Measurements from ENCODE around the gene R3HDM4.
A peak's percentile ranks its signal among the peaks of the same experiment; 100 is the strongest.
"Not testable (repeated sequence)": the region's sequence is repeated elsewhere in the genome, so short reads cannot be mapped to it uniquely, and the experiment has no call there.

R3HDM4 gene

DNA sequence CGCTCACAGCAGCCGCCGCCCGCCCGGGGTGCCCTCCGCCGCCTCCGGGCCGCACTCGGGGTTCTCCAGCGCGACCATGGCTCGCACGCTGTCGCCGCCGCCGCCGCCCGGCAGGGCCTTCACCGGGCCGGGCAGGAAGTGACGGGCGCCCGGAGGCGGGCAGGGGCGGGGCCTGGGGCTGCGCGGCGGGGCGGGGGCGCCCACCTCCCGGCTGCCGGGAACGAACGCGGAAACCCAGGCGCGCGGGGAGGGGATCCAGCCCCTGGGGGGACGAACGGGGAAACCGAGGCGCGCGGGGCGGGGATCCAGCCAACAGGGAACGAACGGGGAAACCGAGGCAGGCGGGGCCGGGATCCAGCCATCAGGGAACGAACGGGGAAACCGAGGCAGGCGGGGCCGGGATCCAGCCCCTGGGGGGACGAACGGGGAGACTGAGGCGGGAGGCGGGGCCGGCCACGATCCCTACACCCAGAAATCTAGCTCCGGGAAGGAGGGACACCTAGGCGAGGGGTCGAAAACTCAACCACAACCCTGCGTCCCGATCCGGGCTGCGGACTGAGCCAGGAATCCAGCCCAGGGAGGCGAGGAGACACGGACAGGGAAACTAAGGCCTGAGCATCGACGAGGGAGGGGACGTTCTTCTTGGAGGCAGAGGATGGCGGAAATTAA is at the start of gene R3HDM4:
Gene R3HDM4, minus strand, starts transcription at position 140 of the 669 bp plus-strand sequence. Its CDS starts 62 bp downstream, at position 78.
- DNase-seq (ENCODE audit: low read depth): peak; percentile 70

DNA sequence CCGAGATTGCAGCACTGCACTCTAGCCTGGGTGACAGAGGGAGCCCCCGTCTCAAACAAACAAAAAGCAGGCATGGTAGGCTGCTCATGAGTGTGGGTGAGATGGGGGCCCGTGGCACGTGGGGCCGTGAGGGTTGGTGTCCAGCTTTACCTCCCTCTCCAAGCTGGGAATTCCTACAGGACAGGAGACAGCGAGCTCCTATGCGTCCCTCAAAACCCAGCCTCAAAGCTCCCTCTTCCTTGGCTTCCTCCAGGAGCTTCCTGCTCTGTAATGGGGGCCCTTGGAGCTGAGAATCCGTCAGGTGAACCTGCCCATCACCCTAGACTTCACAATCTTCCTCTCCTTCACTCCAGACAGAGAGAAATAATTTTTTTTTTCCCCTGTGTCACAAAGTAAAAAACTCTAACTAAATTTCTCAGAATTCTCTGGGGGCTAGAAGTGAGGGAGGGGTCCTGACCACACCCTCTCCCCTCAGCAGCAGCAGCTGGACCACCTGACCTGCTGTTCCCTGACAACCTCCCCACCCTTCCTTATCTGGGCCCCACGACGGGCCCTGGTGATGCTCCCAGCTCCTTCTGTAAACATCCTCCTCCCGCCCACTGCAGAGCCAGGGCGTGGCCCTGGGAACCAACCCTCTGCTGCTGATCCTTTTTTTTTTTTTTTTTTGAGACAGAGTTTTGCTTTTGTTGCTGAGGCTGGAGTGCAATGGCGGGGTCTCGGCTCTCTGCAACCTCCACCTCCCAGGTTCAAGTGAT is 49.0 kb upstream of the R3HDM4 start:
- no peak for DNase-seq (ENCODE audit: low read depth)

DNA sequence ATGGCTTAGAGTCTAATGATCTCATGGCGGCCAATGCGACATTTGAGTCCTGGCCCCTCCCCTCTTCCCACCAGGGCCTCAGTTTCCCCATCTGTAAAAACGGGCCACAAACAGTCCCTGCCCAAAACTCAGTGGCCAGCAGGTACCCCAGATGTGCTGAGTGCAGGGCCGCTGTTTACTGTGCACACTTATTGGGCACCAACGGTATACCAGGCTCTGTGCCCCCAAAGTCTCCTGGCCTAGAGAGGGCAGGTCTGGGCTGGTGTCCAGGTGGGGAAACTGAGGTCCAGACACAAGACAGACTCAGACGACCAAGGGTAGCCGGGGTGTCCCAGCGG is 47.6 kb upstream of the R3HDM4 start:
- DNase-seq (ENCODE audit: low read depth): no peak

DNA sequence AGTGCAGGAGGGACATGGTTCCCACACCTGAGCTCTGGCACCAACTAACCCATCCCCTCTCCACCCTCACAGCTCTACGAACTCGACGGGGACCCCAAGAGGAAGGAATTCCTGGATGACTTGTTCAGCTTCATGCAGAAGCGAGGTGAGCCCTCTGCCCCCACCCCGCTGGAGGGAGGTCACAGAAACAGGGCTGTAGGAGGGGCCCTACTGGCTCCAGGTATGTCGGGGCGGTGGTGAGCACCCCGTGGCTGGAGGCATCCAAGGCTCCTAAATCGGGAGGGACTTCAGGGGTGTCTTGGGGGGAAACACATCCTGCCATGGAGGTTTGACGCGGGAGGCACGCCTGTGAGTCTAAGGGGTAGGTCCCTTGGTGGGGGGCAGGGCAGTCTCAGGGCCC is 47.0 kb upstream of the R3HDM4 start:
- DNase-seq (ENCODE audit: low read depth): no peak

DNA sequence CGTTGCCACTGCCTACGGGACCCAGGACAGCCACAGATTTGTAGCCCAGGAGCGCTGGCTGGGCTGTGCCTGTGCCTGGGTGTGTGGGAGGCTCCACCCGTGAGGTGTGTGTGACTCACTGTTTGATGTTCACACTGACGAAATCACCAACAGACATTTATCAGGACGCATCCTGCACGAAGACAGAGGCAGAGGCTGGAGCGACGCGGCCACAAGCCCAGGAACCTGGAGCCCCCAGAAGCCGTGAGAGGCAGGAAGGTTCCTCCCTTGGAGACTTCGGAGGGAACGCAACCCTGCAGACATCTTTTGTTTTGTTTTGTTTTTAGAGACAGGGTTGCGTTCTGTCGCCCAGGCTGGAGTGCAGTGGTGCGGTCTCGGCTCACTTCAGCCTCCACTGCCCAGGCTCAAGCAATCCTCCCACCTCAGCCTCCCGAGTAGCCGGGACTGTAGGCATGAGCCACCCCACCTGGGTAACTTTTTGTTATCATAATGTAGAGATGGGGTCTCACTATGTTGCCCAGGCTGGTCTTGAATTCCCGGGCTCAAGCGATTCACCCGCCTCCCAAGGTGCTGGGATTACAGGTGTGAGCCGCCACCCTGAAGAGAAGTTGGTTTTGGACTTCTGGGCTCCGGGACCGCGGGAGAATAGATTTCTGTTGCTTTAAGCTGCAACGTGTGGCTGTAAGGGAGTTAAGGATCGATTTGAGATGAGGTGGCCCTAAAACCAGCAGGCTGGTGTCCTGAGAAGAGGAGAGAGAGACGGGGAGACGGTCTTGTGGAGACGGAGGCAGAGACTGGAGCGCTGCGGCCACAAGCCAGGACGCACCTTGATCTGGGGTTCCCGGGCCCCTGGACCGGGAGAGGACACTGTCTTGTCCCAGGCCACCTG is 46.2 kb upstream of the R3HDM4 start:
- DNase-seq (ENCODE audit: low read depth): no peak

DNA sequence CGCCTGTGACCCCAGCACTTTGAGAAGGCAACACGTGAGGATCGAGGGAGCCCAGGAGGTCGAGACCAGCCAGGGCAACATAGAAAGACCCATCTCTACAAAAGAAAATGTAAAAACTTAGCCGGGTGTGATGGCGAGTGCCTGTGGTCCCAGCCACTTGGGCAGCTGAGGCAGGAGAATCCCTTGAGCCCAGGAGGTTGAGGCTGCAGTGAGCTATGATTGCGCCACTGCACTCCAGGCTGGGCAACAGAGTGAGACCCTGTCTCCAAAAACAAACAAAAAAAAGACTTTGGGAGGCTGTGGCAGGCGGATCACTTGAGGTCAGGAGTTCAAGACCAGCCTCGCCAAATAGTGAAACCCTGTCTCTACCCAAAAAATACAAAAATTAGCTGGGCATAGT is 44.6 kb upstream of the R3HDM4 start:
- not testable (repeated sequence) for DNase-seq (ENCODE audit: low read depth)

DNA sequence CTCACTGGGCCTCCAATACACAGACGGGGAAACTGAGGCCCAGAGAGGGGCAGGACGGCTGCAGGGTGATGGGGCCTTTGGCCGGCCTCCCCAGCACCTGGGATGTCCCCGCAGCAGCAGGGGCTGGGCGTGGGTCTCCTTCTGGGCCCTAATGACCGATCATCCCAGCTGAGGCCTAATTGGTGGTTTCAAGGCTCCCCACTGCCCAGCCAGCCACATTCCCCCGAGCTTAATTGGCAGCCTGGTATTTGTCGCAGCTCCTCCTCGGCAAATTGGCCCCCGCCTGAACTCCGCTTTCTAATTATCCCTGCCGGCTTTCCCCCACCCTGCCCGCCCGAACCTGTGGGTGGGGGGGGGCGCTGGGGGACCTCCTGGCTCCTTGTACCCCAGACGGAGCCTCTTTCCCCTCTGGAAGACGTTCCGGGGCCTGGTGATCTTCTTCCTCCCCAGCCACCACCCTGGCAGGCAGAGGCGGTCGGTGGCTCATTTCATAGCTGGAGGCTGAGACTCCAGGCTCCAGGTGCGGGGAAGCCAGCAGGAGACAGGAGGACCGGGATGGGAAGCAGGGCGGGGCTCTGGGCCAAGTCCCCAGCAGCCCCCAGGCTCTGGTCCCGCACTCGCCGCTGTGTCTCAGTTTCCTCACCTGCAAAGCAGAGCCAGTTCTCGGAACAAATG is 43.9 kb upstream of the R3HDM4 start:
- DNase-seq (ENCODE audit: low read depth): no peak

DNA sequence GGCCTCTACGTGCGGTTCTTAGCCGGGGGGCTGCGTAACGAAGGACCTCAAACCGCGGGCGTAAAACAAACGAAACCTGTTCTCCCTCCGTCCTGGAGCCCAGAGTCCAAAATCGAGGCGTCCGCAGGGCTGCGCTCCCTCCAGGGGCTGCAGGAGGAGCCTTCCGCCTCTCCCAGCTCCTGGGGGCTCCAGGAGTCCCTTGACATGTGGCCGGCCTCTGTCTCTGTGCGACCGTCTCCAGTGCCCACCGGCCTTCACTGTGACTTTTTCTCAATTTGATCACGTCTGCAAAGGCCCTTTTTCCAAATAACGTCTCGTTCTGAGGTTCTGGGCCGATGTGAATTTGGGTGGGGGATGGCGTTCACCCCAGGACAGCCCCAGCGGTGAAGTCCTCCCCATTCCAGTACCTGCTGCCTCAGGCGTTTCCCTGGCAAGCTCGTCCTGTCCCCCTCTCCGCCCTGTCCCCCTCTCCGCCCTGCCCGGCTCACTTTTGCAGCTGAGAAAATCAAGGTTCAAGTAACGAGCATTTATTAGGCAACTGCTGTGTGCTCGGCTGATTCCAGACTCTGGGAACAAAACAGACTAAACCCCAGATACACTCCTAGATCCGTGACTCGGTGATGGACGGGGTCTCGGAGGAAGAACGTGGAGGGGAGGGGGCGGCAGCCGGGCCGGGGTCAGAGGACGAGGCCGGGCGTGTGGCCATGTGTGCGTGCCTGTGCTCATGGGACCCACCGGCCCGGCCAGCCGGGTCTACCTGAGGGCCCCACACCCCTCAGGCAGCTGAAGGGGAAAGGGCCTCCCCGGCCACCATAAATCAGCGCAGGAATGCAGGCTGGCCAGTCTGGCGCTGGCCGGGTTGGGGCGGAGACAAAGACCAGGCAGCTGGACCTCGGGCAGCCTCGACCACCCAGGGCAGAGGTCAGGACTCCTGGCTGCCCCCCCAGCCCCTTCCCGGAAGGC is 43.1 kb upstream of the R3HDM4 start:
- DNase-seq (ENCODE audit: low read depth): no peak

DNA sequence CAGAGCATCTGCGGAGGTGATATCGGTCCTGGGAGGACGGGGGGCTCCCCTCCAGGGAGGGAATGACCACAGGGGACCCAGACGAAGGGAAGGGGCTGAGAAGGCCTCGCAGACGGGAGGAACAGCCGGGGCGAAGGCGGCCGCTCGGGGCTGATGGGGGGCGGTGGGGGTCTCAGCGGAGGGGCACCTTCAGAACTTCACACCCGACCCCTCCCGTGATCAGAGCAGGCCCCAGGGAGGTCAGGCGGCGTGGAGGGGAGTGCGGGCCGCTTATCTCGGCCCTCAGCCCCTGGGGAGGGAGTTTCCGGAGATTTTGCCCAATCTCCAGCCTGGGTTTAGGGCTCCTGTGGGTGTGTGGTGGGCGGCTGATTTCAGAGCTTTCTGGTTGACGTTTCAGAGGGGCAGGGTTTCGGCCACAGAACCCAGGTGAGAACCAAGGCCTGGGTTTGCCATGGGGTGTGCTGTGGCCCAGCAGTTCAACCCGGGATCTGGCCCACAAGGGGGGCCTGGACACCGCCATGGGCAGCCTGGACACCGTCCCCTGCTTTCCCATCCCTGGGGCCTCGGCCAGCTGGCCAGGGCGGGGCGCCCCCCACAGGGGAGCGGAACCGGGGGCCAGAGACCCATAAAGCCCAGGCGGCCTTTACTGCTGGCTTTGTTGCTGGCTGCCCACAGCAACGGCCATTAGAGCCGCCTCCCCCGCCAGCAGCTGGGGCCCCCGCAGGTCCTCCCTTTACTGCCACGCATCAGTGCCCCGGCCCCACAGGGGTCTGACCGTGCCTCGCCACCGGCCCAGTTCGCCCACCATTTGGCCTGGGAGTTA is 41.9 kb upstream of the R3HDM4 start:
- DNase-seq (ENCODE audit: low read depth): no peak

DNA sequence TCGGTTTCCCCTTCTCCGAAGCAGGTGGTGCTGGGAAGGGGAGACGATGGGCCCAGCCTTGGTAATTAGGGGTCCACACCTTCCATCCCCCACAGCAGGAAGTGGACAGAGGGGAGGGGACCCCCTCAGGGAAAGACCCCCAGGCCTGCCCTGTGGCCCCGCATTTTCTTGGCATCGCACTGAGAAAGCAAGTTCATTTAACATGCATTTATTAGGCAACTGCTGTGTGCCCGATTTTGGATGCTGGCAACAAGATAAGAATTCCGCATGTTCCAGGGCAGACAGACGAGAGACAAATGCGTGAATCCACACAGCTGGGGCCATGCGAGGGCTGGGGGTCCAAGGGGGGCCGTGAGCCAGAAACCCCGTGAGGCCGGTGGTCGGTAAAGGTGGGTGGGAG is 41.3 kb upstream of the R3HDM4 start:
- DNase-seq (ENCODE audit: low read depth): no peak

DNA sequence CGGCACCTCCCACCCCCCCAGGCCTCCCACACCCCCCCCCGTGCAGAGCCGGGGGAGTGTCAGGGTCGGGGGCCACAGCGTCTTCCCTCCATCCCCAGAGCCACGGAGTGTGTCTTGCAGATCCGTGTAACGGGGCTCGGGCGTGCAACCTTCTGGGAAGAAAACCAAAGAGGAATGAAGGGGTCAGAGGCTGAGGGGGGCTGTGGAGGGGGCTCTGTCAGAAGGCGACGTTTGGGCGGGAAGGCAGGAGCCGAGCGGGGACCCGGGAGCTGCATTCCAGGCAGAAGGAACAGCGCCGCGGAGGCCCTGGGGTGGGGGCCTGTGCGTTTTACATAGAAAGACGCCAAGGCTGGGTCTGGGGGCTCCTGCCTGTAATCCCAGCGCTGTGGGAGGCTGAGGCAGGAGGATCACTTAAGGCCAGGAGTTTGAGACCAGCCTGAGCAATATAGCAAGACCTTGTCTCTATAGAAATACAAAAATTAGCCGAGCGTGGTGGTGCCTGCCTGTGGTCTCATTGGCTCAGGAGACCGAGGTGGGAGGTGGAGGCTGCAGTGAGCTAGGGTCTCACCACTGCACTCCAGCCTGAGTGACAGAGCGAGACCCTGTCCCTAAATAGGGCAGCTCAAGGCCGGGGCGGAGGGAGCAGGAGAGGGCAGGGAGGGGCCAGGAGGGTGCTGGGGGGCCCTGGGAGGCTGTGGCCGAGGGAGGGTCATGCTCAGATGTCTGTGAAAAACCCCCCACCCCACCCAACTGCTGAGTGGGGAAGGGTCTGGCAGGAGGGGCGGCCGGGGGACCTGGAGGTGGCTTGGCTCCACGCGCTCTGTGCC is 40.6 kb upstream of the R3HDM4 start:
- DNase-seq (ENCODE audit: low read depth): no peak

DNA sequence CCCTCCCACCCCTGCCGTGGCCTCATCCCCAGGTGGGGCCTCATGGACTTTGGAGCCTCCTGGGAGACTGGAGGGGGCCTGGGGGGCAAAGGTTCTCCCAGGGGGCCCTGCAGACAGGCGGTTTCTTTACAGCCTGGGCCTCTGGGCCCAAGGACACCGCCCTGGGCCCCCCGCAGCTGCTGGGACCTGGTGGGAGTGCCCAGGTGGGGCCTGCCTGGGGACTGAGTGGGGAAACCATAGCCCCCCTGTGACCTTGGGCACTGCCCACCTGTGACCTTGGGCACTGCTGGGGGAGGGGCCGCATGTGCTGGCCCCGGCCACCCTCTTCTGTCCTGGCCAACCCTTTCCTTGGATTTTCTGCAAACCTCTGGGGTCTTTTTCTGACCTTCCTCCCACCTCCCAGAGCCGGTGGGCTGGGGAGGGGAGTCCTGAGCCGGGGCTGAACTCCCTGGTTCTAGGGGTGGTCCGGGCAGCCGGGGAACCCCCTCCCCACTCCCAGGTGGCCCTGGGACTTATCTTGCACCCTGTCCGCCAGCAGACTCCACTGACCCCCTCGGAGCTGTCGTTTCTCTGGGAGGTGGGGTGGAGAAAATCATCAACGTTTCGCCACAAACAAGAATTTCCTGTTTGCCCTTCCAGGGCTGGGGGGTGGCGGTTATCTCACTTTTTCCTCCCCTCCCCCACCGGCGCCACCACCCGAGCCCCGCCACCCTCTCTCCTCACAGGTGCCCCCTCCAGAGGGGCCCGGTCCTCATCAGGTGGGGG is 39.8 kb upstream of the R3HDM4 start:
- DNase-seq (ENCODE audit: low read depth): no peak

DNA sequence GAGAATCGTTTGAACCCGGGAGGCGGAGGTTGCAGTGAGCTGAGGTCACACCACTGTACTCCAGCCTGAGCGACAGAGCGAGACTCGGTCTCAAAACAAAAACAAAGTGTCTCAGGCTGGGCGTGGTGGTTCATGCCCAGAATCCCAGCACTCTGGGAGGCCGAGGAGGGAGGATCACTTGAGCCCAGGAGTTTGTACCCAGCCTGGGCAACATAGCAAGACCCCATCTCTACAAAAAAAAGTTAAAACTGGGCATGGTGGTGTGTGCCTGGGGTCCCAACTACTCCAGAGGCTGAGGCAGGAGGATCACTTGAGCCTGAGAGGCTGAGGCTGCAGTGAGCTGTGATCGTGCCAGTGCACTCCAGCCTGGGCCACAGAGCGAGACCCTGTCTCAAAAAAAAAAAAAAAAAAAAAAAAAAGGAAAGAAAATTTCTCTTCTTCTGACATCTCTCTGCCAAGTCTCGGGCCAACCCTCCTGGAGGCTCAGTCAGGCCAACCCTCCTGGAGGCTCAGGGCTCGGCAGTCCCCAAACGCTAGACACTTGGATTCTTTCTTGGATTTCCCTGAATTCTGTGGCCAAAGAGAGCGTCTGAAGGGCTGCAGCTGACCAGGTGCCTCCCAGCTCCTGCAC is 39.1 kb upstream of the R3HDM4 start:
- no peak for DNase-seq (ENCODE audit: low read depth)

DNA sequence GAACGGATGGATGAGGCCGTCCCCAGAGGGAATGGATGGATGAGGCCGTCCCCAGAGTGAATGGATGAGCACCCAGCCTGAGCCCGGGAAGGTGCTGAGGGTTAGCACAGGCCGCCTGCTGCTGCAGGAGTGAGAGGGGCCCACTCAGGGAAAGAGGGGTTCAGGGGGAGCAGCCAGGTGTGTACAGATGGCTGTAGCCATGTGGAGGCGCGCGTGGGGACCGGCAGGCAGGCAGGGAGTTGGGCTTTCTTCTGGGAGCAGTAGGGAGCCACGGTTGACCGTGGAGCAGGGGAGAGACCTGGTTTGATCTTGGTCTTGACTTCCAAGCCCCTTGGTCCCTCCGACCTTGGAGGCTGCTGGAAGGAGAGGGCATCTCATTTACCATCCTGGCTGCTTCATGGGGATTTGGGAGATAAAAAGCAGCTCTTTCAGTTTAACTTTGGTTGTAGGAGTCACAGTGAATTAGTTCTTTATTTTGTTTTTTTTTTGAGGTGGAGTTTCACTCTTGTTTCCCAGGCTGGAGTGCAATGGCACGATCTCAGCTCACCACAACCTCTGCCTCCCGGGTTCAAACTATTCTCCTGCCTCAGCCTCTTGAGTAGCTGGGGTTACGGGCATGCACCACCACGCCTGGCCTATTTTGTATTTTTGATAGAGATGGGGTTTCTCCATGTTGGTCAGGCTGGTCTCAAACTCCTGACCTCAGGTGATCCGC is 37.5 kb upstream of the R3HDM4 start:
- no peak for DNase-seq (ENCODE audit: low read depth)

DNA sequence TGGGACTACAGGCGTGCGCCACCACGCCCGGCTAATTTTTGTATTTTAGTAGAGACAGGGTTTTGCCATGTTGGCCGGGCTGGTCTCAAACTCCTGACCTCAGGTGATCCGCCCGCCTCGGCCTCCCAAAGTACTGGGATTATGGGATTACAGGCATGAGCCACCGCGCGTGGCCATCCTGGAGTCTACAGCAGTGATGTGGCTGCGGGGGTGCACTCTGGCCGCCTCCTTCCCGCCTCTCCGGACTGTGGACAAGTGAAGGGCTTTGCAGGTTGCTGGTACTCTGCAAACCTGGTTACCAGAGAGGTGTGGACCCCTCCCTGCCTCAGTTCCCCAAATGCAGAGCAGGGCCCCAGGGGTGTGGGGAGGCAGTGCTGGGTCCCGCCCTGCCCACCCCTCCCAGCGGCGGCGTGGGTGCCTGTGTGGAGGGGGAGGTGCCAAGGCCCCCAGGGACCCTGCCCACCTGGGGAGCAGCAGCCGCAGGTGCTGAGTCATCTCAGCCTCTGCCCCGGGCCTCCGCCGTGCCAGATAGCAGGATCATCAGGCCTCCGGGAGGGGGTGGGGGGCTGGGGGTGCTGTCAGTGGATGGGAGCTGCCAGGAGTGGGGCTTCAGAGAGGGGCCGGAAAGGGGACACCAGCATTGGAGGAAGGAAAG is 36.0 kb upstream of the R3HDM4 start:
- DNase-seq (ENCODE audit: low read depth): no peak

DNA sequence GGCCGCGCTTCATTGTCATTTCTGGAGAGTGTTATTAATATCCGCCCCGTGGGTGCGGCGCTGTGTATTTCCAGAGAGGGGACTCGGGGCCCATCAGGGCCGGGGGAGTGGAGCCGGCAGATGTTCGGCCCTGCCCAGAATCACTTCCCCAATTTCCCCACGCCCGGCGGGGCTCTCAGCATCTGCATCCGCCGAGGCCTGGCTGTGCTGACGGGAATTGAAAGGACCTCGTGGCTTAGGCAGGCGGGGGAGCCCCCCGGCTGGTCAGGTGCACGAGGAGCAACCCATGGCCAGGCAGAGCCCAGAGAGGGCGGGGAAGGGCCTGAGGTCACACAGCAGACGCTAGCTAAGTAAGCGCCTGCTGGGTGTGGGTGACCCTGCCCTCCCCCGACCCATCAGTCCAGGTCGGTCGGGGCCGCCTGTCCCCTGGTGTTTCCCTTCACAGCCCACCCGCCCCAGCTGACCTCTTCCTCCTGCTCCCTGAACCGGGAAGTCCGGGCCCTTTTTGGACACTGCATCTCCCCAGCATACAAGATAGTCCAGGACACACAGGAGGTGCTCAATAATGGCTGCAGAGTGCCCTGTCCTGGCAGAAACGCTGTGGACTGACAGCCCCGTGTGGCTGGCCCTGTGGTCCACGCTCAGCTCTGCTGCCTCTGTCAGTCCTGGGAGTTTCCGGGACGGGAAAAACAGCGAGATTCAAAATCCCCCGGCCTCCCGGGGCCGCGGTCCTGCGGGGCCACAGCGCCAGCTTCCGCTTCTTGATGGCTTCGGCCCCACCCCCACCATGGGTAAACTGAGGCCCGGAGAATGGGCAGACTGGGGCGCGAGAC is 34.9 kb upstream of the R3HDM4 start:
- DNase-seq (ENCODE audit: low read depth): no peak

Data from stimulated activated CD8-positive, alpha-beta memory T cell treated with anti-CD3 and anti-CD28 coated beads, Interleukin-15, amount 100 ng/mL, for 1 hour (primary cell).